OCI-LY3 (cell line): Measurements from ENCODE around the gene ZRANB2.

ENCODE experiments used
- H2AFZ ChIP-seq: fragments of 200-600, 300-600 bp; shearing (Covaris generic); 2 replicates; pipeline ENCODE4 v1.6.0; 2014; ENCODE audit warnings: antibody characterized with exemption, low read depth, low read length
- H3K27ac ChIP-seq: fragments of 200-600, 300-600 bp; sonication (generic); 2 replicates; pipeline ENCODE4 v1.5.1; 2014; ENCODE audit warnings: mild to moderate bottlenecking, low read length, moderate library complexity, mixed read lengths
- H3K27me3 ChIP-seq: fragments of 200-600, 300-600 bp; sonication (generic); 2 replicates; pipeline ENCODE4 v1.6.1; 2014; ENCODE audit warnings: low read depth, low read length, mixed read lengths
- H3K36me3 ChIP-seq: fragments of 200-600, 300-600 bp; sonication (generic); replicated peaks from 2 replicates; pipeline ENCODE3; 2014; ENCODE audit warnings: low read depth, low read length, mixed read lengths
- H3K4me1 ChIP-seq: fragments of 300-600, 200-600 bp; sonication (generic); 2 replicates; pipeline ENCODE4 v1.6.1; 2014; ENCODE audit warnings: low read length, mixed read lengths
- H3K4me2 ChIP-seq: fragments of 200-600, 300-600 bp; sonication (generic); 2 replicates; pipeline ENCODE4 v1.6.1; 2014; ENCODE audit warnings: low read length, mixed read lengths
- H3K4me3 ChIP-seq: fragments of 300-600, 200-600 bp; sonication (generic); 2 replicates; pipeline ENCODE4 v1.5.1; 2014; ENCODE audit warnings: antibody characterized with exemption, mild to moderate bottlenecking, low read length, moderate library complexity
- H3K79me2 ChIP-seq: fragments of 300-600, 200-600 bp; shearing (Covaris generic); 2 replicates; pipeline ENCODE4 v1.6.1; 2014; ENCODE audit warnings: mild to moderate bottlenecking, low read length, mixed read lengths
- H3K9ac ChIP-seq: fragments of 300-600, 200-600 bp; shearing (Covaris generic); 2 replicates; pipeline ENCODE4 v1.6.0; 2014; ENCODE audit warnings: mild to moderate bottlenecking, low read length, moderate library complexity
- H3K9me3 ChIP-seq: fragments of 200-600, 300-600 bp; shearing (Covaris generic); 2 replicates; pipeline ENCODE4 v1.6.1; 2014; ENCODE audit warnings: low read length, mixed read lengths; ENCODE audit not compliant: insufficient read depth
- H4K20me1 ChIP-seq: fragments of 200-600, 300-600 bp; sonication (generic); 2 replicates; pipeline ENCODE4 v1.6.1; 2016; ENCODE audit warnings: low read length, mixed read lengths; ENCODE audit not compliant: insufficient read depth
- EZH2phosphoT487 ChIP-seq: fragments of 200-600 bp; shearing (Covaris generic); IDR thresholded peaks from 2 replicates; pipeline ENCODE4 v1.6.1; 2018; ENCODE audit warnings: antibody characterized with exemption, mixed run types, low read depth
- TF ChIP-seq, protein P1 (sequence below): fragments of 200-600, 300-600 bp; sonication (generic); IDR thresholded peaks from 2 replicates; pipeline ENCODE4 v1.5.1; 2014; ENCODE audit warnings: antibody characterized with exemption, low read length, low read depth

ZRANB2 gene

GRCh38 chr1:71071720-71072119 lies 9.1 kb downstream of the ZRANB2 start:
- no peak overlapping the region for H3K4me3 ChIP-seq
- H3K27me3 ChIP-seq = no peaks in the 10 kb centered on the region
- no peak overlapping the region for H3K9ac ChIP-seq
- peaks cover 57% of the 10 kb centered on the region for H3K36me3 ChIP-seq
- H3K4me2 ChIP-seq = no peak overlapping the region
- no peak overlapping the region for H3K27ac ChIP-seq
- TF ChIP-seq, protein P1, sequence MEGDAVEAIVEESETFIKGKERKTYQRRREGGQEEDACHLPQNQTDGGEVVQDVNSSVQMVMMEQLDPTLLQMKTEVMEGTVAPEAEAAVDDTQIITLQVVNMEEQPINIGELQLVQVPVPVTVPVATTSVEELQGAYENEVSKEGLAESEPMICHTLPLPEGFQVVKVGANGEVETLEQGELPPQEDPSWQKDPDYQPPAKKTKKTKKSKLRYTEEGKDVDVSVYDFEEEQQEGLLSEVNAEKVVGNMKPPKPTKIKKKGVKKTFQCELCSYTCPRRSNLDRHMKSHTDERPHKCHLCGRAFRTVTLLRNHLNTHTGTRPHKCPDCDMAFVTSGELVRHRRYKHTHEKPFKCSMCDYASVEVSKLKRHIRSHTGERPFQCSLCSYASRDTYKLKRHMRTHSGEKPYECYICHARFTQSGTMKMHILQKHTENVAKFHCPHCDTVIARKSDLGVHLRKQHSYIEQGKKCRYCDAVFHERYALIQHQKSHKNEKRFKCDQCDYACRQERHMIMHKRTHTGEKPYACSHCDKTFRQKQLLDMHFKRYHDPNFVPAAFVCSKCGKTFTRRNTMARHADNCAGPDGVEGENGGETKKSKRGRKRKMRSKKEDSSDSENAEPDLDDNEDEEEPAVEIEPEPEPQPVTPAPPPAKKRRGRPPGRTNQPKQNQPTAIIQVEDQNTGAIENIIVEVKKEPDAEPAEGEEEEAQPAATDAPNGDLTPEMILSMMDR = no peak
- no peak for TF ChIP-seq EZH2phosphoT487
- H3K79me2 ChIP-seq = peaks cover 37% of the 10 kb centered on the region
- no peaks in the 10 kb centered on the region for H3K4me1 ChIP-seq
- no peaks in the 10 kb centered on the region; the same call in 1 of the 2 replicates for H4K20me1 ChIP-seq
- no peak overlapping the region for H2AFZ ChIP-seq
- H3K9me3 ChIP-seq = no peaks in the 10 kb centered on the region

DNA sequence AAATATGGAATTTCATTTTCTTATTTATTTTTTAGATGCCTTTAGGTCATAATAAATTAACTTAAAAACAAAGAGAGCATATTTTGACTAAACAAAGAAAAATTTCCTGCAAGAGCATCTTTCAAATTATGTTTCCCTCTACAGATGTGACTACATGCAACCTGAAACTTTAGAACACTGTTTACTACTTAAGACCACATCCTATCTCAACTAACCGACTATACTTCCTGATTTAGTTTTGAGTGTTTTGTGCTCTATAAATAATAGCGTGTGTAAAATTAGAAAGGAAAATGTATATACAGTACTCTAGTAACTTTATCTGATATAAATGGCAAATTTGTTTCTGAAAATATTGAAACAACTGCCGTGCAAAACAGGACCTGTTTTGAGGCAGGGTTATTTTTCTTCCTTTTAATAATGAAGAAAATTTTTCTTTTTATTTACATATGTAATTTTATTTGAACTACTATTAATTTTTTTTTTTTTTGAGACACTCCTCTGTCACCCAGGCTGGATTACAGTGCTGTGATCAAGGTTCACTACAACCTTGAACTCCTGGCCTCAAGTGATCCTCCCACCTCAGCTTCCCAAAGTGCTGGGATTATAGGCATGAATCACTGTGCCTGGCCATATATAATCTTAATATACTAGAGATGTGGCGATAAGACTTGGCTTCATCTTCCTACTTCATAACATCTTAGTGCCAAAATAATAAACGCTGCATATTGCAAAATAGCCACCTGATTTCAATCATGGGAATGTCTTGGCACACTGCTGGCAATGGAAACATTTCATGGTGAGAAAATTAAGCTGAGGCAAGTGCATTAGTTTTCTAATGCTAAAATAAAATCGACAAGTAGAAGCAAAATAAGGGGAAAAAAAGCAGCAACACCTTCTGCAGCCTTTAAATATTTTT lies 12.3 kb downstream of the ZRANB2 start:
- Histone ChIP-seq H3K9me3 (no peaks in the 10 kb centered on the region), H3K27me3 (no peaks in the 10 kb centered on the region), H4K20me1 (no peaks in the 10 kb centered on the region), H2AFZ (no peak overlapping the region), H3K4me2 (no peak overlapping the region), H3K4me1 (no peaks in the 10 kb centered on the region), H3K27ac (no peak overlapping the region), H3K79me2 (peaks cover 6% of the 10 kb centered on the region; the same call in 1 of the 2 replicates), H3K4me3 (no peak overlapping the region), H3K36me3 (peaks cover 58% of the 10 kb centered on the region), H3K9ac (no peak overlapping the region)
- no peak for TF ChIP-seq EZH2phosphoT487
- TF ChIP-seq, protein P1 = no peak

GRCh38 chr1:71054791-71055190 lies 26.0 kb downstream of the ZRANB2 start:
- Histone ChIP-seq H2AFZ (no peak overlapping the region), H3K27me3 (no peaks in the 10 kb centered on the region), H3K9ac (no peak overlapping the region), H3K9me3 (no peaks in the 10 kb centered on the region), H3K27ac (no peak overlapping the region), H3K36me3 (peaks cover 12% of the 10 kb centered on the region), H3K4me1 (no peaks in the 10 kb centered on the region), H3K4me3 (no peak overlapping the region), H3K79me2 (no peaks in the 10 kb centered on the region), H3K4me2 (no peak overlapping the region), H4K20me1 (no peaks in the 10 kb centered on the region)
- TF ChIP-seq, protein P1 = no peak
- TF ChIP-seq EZH2phosphoT487 = no peak

DNA sequence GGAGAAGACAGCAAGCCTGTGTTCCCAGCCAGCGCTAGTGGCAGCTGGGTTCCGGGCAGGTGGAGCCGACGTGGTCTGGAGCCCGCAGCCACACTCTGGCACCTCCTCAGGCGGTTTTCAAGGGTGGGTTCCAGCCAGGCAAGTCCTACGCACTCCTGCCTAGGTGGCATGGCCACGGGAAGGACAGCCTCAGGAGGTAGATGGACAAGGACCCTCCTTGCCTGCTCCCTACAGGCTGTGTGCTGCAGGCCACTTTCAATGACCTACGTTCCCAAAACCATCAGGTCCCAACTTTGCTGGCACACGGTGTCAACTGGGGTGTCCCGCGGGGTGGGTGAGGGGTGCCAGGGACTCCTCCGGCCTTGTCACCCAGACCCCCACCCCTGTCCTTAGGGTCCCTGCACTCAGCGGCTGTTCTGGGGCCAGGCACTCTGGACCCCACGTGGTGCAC lies 26.5 kb downstream of the ZRANB2 start:
- Histone ChIP-seq H3K36me3 (peaks cover 12% of the 10 kb centered on the region), H3K27me3 (no peaks in the 10 kb centered on the region), H3K79me2 (no peaks in the 10 kb centered on the region), H3K9ac (no peak overlapping the region), H2AFZ (no peak overlapping the region), H4K20me1 (no peaks in the 10 kb centered on the region), H3K4me1 (no peaks in the 10 kb centered on the region), H3K4me3 (no peak overlapping the region), H3K27ac (no peak overlapping the region), H3K9me3 (no peaks in the 10 kb centered on the region), H3K4me2 (no peak overlapping the region)
- TF ChIP-seq EZH2phosphoT487 = no peak
- TF ChIP-seq, protein P1 = no peak
